ENCODE data around the gene ZBTB7B.

DNA sequence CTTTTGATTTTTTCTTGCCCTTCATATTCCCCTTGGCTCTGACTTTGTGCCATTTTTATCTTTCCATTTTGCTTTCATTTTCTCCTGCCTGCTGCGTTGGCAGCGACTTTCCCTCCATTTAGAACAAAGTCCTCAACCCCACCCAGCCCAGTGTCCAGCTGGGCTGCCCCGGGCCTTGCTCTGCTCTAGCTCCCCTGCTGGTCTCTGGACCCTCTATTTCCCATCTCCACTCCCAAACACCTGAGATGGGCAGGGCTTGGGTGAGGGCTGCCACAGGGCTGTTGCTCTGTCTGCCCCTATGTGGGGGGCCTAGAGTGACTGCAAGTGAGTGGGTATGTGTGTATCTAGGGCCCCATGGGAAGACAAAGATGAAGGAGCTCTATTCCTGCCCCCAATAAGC is 41.2 kb downstream of the ZBTB7B start:
- TF ChIP-seq, protein P1, sequence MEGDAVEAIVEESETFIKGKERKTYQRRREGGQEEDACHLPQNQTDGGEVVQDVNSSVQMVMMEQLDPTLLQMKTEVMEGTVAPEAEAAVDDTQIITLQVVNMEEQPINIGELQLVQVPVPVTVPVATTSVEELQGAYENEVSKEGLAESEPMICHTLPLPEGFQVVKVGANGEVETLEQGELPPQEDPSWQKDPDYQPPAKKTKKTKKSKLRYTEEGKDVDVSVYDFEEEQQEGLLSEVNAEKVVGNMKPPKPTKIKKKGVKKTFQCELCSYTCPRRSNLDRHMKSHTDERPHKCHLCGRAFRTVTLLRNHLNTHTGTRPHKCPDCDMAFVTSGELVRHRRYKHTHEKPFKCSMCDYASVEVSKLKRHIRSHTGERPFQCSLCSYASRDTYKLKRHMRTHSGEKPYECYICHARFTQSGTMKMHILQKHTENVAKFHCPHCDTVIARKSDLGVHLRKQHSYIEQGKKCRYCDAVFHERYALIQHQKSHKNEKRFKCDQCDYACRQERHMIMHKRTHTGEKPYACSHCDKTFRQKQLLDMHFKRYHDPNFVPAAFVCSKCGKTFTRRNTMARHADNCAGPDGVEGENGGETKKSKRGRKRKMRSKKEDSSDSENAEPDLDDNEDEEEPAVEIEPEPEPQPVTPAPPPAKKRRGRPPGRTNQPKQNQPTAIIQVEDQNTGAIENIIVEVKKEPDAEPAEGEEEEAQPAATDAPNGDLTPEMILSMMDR (IDR thresholded peaks at IDR 0.05; ENCODE audit: low read length), result no peak
- no peak for TF ChIP-seq EZH2 (IDR thresholded peaks at IDR 0.05; ENCODE audit: borderline replicate concordance, low read length)
